Endothelial cell of umbilical vein (primary cell): Measurements from ENCODE around the gene MITF. TPM values are rescaled to one million over a fixed set of nuclear protein-coding genes. Genes with fewer than 3 reads are reported as not detected.

Experiments used
- BruUV-seq: library from RNA; stranded (reverse); fragments of 400-500 nt; replicated peaks from 2 replicates; lab custom pipeline; 2021; lab: Mats Ljungman, UMichigan
- CTCF ChIA-PET: fragments of 300-600, 350-600 bp; sonication (Branson Sonifier 250); formaldehyde crosslinking; loops from one replicate; lab custom pipeline; 2021; ENCODE audit warnings: antibody characterized with exemption, inconsistent platforms; lab: Charles Lee
- POLR2A ChIA-PET: fragments of 300-600, 350-600 bp; sonication (Branson Sonifier 250); formaldehyde crosslinking; loops from one replicate; lab custom pipeline; 2021; ENCODE audit warnings: antibody characterized with exemption, inconsistent platforms; lab: Charles Lee
- DNase-seq: peaks from one replicate; pipeline ENCODE4 v3.0.0-alpha.2; 2011; ENCODE audit warnings: low read depth, low spot score
- FAIRE-seq: peaks from 2 replicates; lab custom pipeline; 2011; peaks lifted over from hg19 to GRCh38; lab: Jason Lieb, UNC
- H2AFZ ChIP-seq: 2 replicates; pipeline ENCODE4 v1.6.0; 2012; ENCODE audit warnings: low read depth, low read length, control low read depth, inconsistent platforms
- H3K27ac ChIP-seq: 2 replicates; pipeline ENCODE4 v1.5.1; 2011; ENCODE audit warnings: low read depth, mild to moderate bottlenecking, control low read depth, low read length, moderate library complexity; ENCODE audit not compliant: insufficient read depth
- H3K27me3 ChIP-seq, 2 experiments: 2 replicates each; pipeline versions ENCODE4 v1.6.0 to v1.6.1; 2011; ENCODE audit warnings: low read length in 2 of 2, mixed read lengths in 1 of 2; ENCODE audit not compliant: control insufficient read depth in 2 of 2, insufficient read depth in 2 of 2
- H3K36me3 ChIP-seq, 2 experiments: 2 replicates in 1 of 2; 3 replicates in 1 of 2; pipeline ENCODE4 v1.5.1; 2011; ENCODE audit warnings: low read length in 2 of 2, mild to moderate bottlenecking in 1 of 2, moderate library complexity in 1 of 2; ENCODE audit not compliant: control insufficient read depth in 2 of 2, insufficient read depth in 2 of 2; ENCODE audit errors: extremely low read depth in 1 of 2
- H3K4me1 ChIP-seq: 3 replicates; pipeline ENCODE4 v1.5.1; 2011; ENCODE audit warnings: mild to moderate bottlenecking, low read length; ENCODE audit not compliant: control insufficient read depth, insufficient read depth; ENCODE audit errors: extremely low read depth
- H3K4me2 ChIP-seq: 2 replicates; pipeline ENCODE4 v1.6.1; 2011; ENCODE audit warnings: low read length, control low read depth, mixed read lengths; ENCODE audit not compliant: insufficient read depth
- H3K4me3 ChIP-seq, 3 experiments: fragments of 200-600 bp in 1 of 3; sonication (generic), shearing (Covaris generic) in 1 of 3; replicated peaks in 1 of 3; 2 replicates each; pipeline ENCODE4 v1.5.1; 2011 to 2016; ENCODE audit warnings: control low read depth in 3 of 3, low read length in 3 of 3, mild to moderate bottlenecking in 2 of 3, inconsistent platforms in 1 of 3, low read depth in 1 of 3, moderate library complexity in 1 of 3; ENCODE audit not compliant: insufficient read depth in 1 of 3
- H3K79me2 ChIP-seq: 2 replicates; pipeline ENCODE4 v1.6.0; 2012; ENCODE audit warnings: low read length, inconsistent platforms; ENCODE audit not compliant: control insufficient read depth, insufficient read depth
- H3K9ac ChIP-seq: replicated peaks from 2 replicates; pipeline ENCODE3; 2011; ENCODE audit warnings: low read length, control low read depth; ENCODE audit not compliant: insufficient read depth; ENCODE audit errors: extremely low read depth
- H3K9me1 ChIP-seq: replicated peaks from 3 replicates; pipeline ENCODE4 v1.6.0; 2011; ENCODE audit warnings: mild to moderate bottlenecking, low read length; ENCODE audit not compliant: control insufficient read depth, insufficient read depth; ENCODE audit errors: extremely low read depth
- H3K9me3 ChIP-seq: replicated peaks from 2 replicates; pipeline ENCODE4 v1.5.1; 2012; ENCODE audit warnings: low read length, inconsistent platforms; ENCODE audit not compliant: control insufficient read depth, insufficient read depth
- H4K20me1 ChIP-seq: replicated peaks from 2 replicates; pipeline ENCODE3; 2011; ENCODE audit warnings: mild to moderate bottlenecking, low read length; ENCODE audit not compliant: control insufficient read depth, insufficient read depth; ENCODE audit errors: extremely low read depth
- CTCF ChIP-seq, 2 donors: IDR thresholded peaks; 1 replicate in 1 of 2; 2 replicates in 1 of 2; pipeline ENCODE4 v1.5.1; 2011; ENCODE audit warnings: low read length in 2 of 2, mild to moderate bottlenecking in 2 of 2, moderate library complexity in 2 of 2, control low read depth in 1 of 2, inconsistent platforms in 1 of 2, low read depth in 1 of 2; ENCODE audit not compliant: insufficient read depth in 1 of 2; ENCODE audit errors: extremely low read depth in 1 of 2
- EZH2 ChIP-seq: IDR thresholded peaks from 2 replicates; pipeline ENCODE4 v1.6.1; 2012; ENCODE audit warnings: borderline replicate concordance, low read depth, mild to moderate bottlenecking, moderate library complexity, low read length, inconsistent platforms; ENCODE audit not compliant: severe bottlenecking
- FOS ChIP-seq: IDR thresholded peaks from 2 replicates; pipeline ENCODE4 v1.6.1; 2011; ENCODE audit warnings: mild to moderate bottlenecking, low read length, moderate library complexity, borderline replicate concordance; ENCODE audit not compliant: insufficient read depth
- GATA2 ChIP-seq: IDR thresholded peaks from 2 replicates; pipeline ENCODE4 v1.7.0; 2011; ENCODE audit warnings: low read depth, mild to moderate bottlenecking, moderate library complexity, mixed read lengths, low read length; ENCODE audit not compliant: insufficient read length, insufficient read depth
- JUN ChIP-seq: IDR thresholded peaks from 2 replicates; pipeline ENCODE4 v1.6.1; 2011; ENCODE audit warnings: borderline replicate concordance, low read depth; ENCODE audit not compliant: insufficient read length, insufficient read depth
- MYC ChIP-seq: IDR thresholded peaks from one replicate; pipeline ENCODE4 v1.6.1; 2011; ENCODE audit warnings: mild to moderate bottlenecking, low read depth, low read length
- POLR2A ChIP-seq: IDR thresholded peaks from 2 replicates; pipeline ENCODE4 v1.6.1; 2012; ENCODE audit warnings: low read depth, mild to moderate bottlenecking, control low read depth, low read length
- POLR2AphosphoS5 ChIP-seq: IDR thresholded peaks from 2 replicates; pipeline ENCODE4 v1.6.1; 2012; ENCODE audit warnings: low read depth, mild to moderate bottlenecking, control low read depth, low read length, moderate library complexity; ENCODE audit not compliant: insufficient read depth
- dilution Hi-C: fragments of 300-500 bp; cut with MboI; formaldehyde crosslinking; loops from one replicate; pipeline ENCODE4 v1.15.0; 2019; ENCODE audit warnings: low sequenced_read_pairs; ENCODE audit not compliant: extremely low pct_ligation_motif_present
- intact Hi-C: fragments of 100-400 bp; cut with micrococcal nuclease; formaldehyde crosslinking; loops from one replicate; pipeline ENCODE4 v1.10.0; 2022
- polyA plus RNA-seq, 4 experiments: library from polyadenylated mRNA; depleted of rRNA in 3 of 4; stranded (reverse) in 3 of 4; unstranded in 1 of 4; fragments of >200 nt; gene quantifications; 2 replicates each; pipeline versions ENCODE4 v1.2.1 to v1.2.3, GENCODE V29; 2011 to 2012; ENCODE audit warnings: missing spikeins in 1 of 4
- total RNA-seq: library from RNA; stranded (reverse); gene quantifications from 2 replicates; pipeline ENCODE4 v1.2.3, GENCODE V29; 2021
- TF ChIP-seq, protein P1 (sequence below): IDR thresholded peaks from 2 replicates; pipeline ENCODE4 v1.6.1; 2011; ENCODE audit not compliant: insufficient read depth, insufficient read length

The MITF gene
- total and polyA plus RNA-seq, 2 donors (not counting 3 experiments of a cell fraction or from before 2014, with no cell fraction given), result 1.6 to 2.5 TPM

DNA sequence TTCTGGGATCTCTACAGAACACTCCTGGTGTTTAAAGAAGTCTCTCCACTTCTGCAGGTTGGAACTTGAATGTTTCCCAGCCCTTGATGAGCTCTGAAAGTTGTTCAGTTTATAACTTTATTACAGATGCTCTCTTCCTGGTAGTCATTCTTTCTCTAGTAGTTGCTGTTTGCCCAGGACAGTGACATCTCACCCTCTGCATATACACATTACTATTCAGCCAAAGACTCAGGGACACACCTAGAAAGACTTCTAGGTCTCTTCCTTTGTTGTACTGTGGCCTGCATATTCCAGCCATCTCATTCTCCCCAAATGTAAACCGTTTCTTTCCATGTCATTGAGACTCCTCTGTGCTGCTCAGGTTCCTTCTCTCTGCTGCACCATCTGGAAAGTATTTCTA lies 76.7 kb downstream of the MITF start:
- no peak overlapping the region for H2AFZ ChIP-seq
- H3K27ac ChIP-seq, result no peak overlapping the region
- peaks cover 6% of the 10 kb centered on the region for H3K4me1 ChIP-seq
- no peaks in the 10 kb centered on the region for H3K9me1 ChIP-seq
- no peak for DNase-seq
- ChIA-PET CTCF (interaction anchor here (1.7 kb wide), 1 partner anchor 8 kb away, joined by 4 read pairs; no protein-coding TSS in a partner anchor), POLR2A (no interaction called here)
- no TSS peak for BruUV-seq
- no peak overlapping the region for H3K9ac ChIP-seq
- no peaks in the 10 kb centered on the region for H3K9me3 ChIP-seq
- H3K4me3 ChIP-seq, result no peak overlapping the region
- H3K4me2 ChIP-seq, result no peak overlapping the region
- H3K36me3 ChIP-seq, result no peaks in the 10 kb centered on the region
- H3K79me2 ChIP-seq, result no peaks in the 10 kb centered on the region
- TF ChIP-seq EZH2 (no peak), GATA2 (no peak), FOS (no peak), JUN (no peak), CTCF (IDR thresholded peaks at IDR 0.05; ENCODE audit: extremely low read depth in 1 of 2, insufficient read depth in 1 of 2, low read depth in 1 of 2, low read length in 2 of 2) (no peak), POLR2AphosphoS5 (no peak), POLR2A (no peak), MYC (no peak)
- TF ChIP-seq, protein P1, sequence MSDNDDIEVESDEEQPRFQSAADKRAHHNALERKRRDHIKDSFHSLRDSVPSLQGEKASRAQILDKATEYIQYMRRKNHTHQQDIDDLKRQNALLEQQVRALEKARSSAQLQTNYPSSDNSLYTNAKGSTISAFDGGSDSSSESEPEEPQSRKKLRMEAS, result no peak
- dilution Hi-C loops (no loop called here), intact Hi-C loops (no loop called here)
- FAIRE-seq, result no peak
- no peaks in the 10 kb centered on the region for H4K20me1 ChIP-seq
- no peaks in the 10 kb centered on the region for H3K27me3 ChIP-seq
